Aorta (tissue), 5 donors: ENCODE measurements around the gene IGSF10. TPM values are rescaled to one million over a fixed set of nuclear protein-coding genes. Genes with fewer than 3 reads are reported as not detected.
A peak's percentile ranks its signal among the peaks of the same experiment; 100 is the strongest.
"Not testable (repeated sequence)": the region's sequence is repeated elsewhere in the genome, so short reads cannot be mapped to it uniquely, and the experiment has no call there.

Source experiments
- ATAC-seq: fragments of 200-7000 bp; cut with Tn5 transposase; one replicate; pipeline ENCODE4 v1.9.1; 2022; ENCODE audit warnings: moderate library complexity; ENCODE audit not compliant: low FRiP score
- DNase-seq, 2 donors: peaks; one replicate each; pipeline ENCODE4 v3.0.0-alpha.2; 2020
- H3K27ac ChIP-seq, 2 donors: one replicate each; pipeline ENCODE4 v1.5.1; 2013; ENCODE audit warnings: low read length in 2 of 2, mild to moderate bottlenecking in 2 of 2, moderate library complexity in 2 of 2, control low read depth in 1 of 2, inconsistent platforms in 1 of 2, low read depth in 1 of 2
- H3K27me3 ChIP-seq, 2 donors: one replicate each; pipeline ENCODE4 v1.6.1; 2013; ENCODE audit warnings: control low read depth in 1 of 2, low read length in 1 of 2, mild to moderate bottlenecking in 1 of 2, moderate library complexity in 1 of 2; ENCODE audit not compliant: insufficient read depth in 2 of 2, control insufficient read depth in 1 of 2
- H3K36me3 ChIP-seq, 2 donors: one replicate each; pipeline ENCODE4 v1.6.1; 2013; ENCODE audit warnings: control low read depth in 1 of 2, low read length in 1 of 2, mild to moderate bottlenecking in 1 of 2; ENCODE audit not compliant: insufficient read depth in 2 of 2, control insufficient read depth in 1 of 2
- H3K4me1 ChIP-seq, 2 donors: one replicate each; pipeline ENCODE4 v1.6.1; 2013; ENCODE audit warnings: low read length in 2 of 2, control low read depth in 1 of 2, mild to moderate bottlenecking in 1 of 2, moderate library complexity in 1 of 2; ENCODE audit not compliant: insufficient read depth in 2 of 2, control insufficient read depth in 1 of 2
- H3K4me3 ChIP-seq, 2 donors: one replicate each; pipeline ENCODE4 v1.5.1; 2013; ENCODE audit warnings: low read length in 2 of 2, control low read depth in 1 of 2, mild to moderate bottlenecking in 1 of 2
- H3K9me3 ChIP-seq: one replicate; pipeline ENCODE4 v1.6.1; 2013; ENCODE audit warnings: mild to moderate bottlenecking, low read length; ENCODE audit not compliant: control insufficient read depth
- WGBS, 2 donors: extraction: QIAGEN DNeasy Blood & Tissue Kit; methylation state at CpG; one replicate each; pipeline ENCODE4 v1.1.7; 2013; 5-methylcytosine and 5-hydroxymethylcytosine counted together
- intact Hi-C, 2 donors: fragments of 100-400 bp; cut with DNase I; formaldehyde crosslinking; loops; one replicate each; pipeline versions ENCODE4 v1.14.2 to v1.15.0; 2022
- long read RNA-seq, 2 donors: library from polyadenylated mRNA; unstranded; transcript quantifications; one replicate each; pipeline ENCODE4 v2.0.0, GENCODE V29; 2020 to 2021
- polyA plus RNA-seq, 2 donors: library from polyadenylated mRNA; stranded (reverse); fragments of 200-250 nt; gene quantifications; one replicate each; pipeline ENCODE4 v1.2.3, GENCODE V29; 2013
- total RNA-seq, 2 donors: library from RNA; stranded (reverse); fragmentation: NEBNext Ultra II Directional; extraction: Animal tissue kit (Norgen Biotek cat#: 25700); gene quantifications; one replicate each; pipeline ENCODE4 v1.2.1, GENCODE V29; 2021
- donor health status: healthy with polysubstance abuse.
- donor health status: Bipolar disorder and iron deficiency.
- donor health status: DM: no; HTN: no; CAD: no.
- donor health status: DM: no; HTN: no; CAD: no.
- donor health status: DM: yes; HTN: yes; CAD: no.

Gene IGSF10, protein sequence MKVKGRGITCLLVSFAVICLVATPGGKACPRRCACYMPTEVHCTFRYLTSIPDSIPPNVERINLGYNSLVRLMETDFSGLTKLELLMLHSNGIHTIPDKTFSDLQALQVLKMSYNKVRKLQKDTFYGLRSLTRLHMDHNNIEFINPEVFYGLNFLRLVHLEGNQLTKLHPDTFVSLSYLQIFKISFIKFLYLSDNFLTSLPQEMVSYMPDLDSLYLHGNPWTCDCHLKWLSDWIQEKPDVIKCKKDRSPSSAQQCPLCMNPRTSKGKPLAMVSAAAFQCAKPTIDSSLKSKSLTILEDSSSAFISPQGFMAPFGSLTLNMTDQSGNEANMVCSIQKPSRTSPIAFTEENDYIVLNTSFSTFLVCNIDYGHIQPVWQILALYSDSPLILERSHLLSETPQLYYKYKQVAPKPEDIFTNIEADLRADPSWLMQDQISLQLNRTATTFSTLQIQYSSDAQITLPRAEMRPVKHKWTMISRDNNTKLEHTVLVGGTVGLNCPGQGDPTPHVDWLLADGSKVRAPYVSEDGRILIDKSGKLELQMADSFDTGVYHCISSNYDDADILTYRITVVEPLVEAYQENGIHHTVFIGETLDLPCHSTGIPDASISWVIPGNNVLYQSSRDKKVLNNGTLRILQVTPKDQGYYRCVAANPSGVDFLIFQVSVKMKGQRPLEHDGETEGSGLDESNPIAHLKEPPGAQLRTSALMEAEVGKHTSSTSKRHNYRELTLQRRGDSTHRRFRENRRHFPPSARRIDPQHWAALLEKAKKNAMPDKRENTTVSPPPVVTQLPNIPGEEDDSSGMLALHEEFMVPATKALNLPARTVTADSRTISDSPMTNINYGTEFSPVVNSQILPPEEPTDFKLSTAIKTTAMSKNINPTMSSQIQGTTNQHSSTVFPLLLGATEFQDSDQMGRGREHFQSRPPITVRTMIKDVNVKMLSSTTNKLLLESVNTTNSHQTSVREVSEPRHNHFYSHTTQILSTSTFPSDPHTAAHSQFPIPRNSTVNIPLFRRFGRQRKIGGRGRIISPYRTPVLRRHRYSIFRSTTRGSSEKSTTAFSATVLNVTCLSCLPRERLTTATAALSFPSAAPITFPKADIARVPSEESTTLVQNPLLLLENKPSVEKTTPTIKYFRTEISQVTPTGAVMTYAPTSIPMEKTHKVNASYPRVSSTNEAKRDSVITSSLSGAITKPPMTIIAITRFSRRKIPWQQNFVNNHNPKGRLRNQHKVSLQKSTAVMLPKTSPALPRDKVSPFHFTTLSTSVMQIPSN (N-terminal part only)
- total RNA-seq: 1 to 10 TPM; 2.2 to 7.7 TPM
- polyA plus RNA-seq: 1 to 10 TPM; 2.3 to 2.9 TPM
- long read RNA-seq, donor 1, partial matches to known transcripts: 0 of 1 reads
- long read RNA-seq, donor 1, other reads (novel, unspliced or antisense): 1 of 1 reads
- long read RNA-seq, donor 2, partial matches to known transcripts: 0 of 2 reads
- long read RNA-seq, donor 2, other reads (novel, unspliced or antisense): 2 of 2 reads

DNA sequence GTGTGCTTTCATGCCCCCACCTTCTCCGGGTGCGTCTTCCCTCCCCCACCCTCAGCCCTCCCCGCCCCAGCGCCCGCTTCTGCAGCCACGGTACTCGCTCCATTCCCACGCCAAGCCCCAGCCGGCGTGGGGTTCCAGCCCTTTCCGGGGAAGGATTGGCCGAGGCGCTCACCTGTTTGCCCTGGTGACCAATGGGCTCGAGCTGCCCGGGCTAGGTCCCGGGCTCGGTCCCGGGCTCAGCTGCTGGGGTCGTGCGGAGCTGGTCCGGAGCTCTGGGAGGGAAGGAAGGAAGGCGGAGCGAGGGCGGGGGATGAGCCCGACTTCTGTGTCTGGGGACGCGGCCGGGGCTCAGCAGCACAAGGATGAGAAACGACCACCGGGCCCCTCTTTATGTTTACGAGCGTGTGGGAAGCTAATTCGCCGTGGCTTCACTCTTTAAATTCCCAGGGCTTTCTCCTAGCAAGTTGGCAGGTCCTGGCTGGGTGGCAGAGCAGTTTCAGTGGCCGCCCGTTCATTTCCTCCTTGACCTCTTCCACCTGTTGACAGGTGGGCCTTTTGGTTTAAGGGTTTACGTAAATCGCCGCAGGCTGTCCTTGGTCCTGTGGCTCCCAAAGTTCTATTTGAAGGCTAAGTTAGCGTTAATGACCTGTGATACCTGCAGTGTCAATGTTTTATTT, at the start of gene IGSF10:
IGSF10 (minus strand) TSS at position 288 of the 677 bp plus-strand sequence. CDS start 2,352 bp downstream, outside the sequence.
- ATAC-seq: peak; percentile 60
- Histone ChIP-seq H3K27ac (no peak within 1 kb of the TSS), H3K9me3 (no peaks in the 10 kb centered on the region), H3K4me3 (peak within 1 kb of the TSS; percentile 0 to 46), H3K27me3 (no peaks in the 10 kb centered on the region), H3K4me1 (no peaks in the 10 kb centered on the region), H3K36me3 (no peaks in the 10 kb centered on the region)
- DNase-seq: peak; percentile 45 to 76
- intact Hi-C loops: no loop called here
- 8 to 9% methylated on average over 36 to 40 of the region's 40 CpGs for WGBS, 2 donors

DNA sequence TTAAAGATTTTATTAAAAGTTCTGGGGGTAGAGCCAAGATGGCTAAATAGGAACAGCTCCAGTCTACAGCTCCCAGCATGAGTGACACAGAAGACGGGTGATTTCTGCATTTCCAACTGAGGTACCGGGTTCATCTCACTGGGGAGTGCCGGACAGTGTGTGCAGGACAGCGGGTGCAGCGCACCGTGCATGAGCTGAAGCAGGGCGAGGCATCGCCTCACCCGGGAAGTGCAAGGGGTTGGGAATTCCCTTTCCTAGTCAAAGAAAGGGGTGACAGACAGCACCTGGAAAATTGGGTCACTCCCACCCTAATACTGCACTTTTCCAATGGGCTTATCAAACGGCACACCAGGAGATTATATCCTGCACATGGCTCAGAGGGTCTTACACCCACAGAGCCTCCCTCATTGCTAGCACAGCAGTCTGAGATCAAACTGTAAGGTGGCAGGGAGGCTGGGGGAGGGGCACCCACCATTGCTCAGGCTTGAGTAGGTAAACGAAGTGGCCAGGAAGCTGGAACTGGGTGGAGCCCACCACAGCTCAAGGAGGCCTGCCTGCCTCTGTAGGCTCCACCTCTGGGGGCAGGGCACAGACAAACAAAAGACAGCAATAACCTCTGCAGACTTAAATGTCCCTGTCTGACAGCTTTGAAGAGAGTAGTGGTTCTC, 48.7 kb upstream of the IGSF10 start:
- H3K4me3 ChIP-seq, H3K4me1 ChIP-seq, DNase-seq, H3K27ac ChIP-seq, ATAC-seq, intact Hi-C loops, H3K9me3 ChIP-seq, H3K27me3 ChIP-seq, H3K36me3 ChIP-seq: not testable (repeated sequence)
- WGBS, 2 donors: 93 to 94% methylated on average over 11 of the region's 11 CpGs

DNA sequence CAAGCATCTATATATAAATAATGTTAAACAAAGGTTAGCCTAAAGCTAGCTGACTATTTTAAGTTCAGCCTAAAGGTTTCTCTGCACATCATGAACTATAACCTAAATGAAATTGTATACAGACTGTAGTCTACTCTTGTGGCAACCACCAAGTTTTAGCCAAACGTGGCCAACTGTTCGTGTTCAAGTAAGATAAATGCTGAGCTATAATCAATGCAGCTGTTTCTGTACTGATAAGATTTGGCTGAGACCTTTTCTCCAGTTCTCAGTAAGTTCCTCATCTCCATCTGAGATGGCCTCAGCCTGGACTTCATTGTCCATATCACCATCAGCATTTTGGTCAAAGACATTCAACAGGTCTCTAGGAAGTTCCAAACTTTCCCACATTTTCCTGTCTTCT, 43.7 kb upstream of the IGSF10 start:
- H3K9me3 ChIP-seq: no peaks in the 10 kb centered on the region
- no peaks in the 10 kb centered on the region for H3K4me1 ChIP-seq
- no peaks in the 10 kb centered on the region for H3K27me3 ChIP-seq
- DNase-seq (no peak), ATAC-seq (no peak)
- H3K36me3 ChIP-seq: no peaks in the 10 kb centered on the region
- intact Hi-C loops: no loop called here
- H3K27ac ChIP-seq: no peak overlapping the region
- no peak overlapping the region for H3K4me3 ChIP-seq
- whole genome bisulfite sequencing, 2 donors: 76 to 79% methylated on average over 2 of the region's 2 CpGs

DNA sequence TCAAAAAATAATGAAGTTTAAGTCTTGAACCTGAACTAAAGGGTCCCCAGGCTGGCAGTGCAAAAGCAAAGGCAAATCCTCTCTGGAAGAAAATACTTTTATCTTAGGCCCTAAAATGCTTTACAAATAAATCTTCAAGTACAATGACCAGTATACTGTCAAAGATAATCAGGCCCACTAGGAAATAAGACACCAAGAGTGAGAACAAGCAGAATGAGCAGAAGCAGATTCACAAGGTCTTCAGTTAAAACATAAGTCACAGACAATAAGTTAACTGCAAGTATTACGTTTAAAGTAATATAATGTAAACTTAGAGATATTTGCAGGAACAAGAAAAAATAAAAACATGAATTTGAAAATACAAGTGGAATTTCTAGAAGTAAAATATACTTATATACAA, 42.2 kb upstream of the IGSF10 start:
- 86% methylated on average over 1 of the region's 1 CpG for WGBS, 2 donors
- ATAC-seq (no peak), DNase-seq (no peak)
- Histone ChIP-seq H3K4me3 (no peak overlapping the region), H3K27ac (peak overlapping the region in 1 of 2 donors; percentile 22), H3K4me1 (no peaks in the 10 kb centered on the region), H3K36me3 (no peaks in the 10 kb centered on the region), H3K9me3 (no peaks in the 10 kb centered on the region), H3K27me3 (no peaks in the 10 kb centered on the region)
- intact Hi-C loops: no loop called here

DNA sequence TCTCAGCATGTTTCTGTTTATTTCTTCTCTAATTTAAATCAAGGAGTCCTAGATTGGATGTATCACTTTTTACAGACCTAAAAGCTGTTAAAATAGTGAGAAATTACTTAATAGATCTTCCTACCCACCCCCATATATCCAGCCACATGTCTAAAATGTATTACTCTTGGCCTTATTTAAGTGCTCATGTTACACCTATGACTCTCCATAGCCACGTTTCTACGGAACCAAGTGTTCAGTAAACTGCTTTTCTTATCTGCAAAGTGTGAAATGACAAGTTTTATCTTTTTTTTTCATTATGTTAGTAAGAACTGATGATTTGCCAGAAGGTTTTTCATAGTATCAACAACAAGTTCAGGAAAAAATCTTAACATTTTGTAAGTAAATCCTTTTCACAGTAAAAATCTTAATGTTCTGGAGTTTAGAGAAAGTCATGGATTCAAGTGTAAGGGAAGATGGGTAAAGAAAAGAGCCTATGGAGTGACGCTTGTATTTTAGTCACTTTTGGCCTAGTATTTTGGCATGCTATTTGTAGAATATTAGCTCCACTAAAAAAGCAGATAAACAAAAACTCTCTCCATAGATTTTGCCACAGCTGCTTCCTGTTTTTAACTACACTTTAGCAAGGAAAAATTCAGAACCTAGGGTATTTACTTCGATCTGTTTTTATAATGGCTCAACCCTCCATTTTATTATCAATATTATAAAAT, 41.2 kb upstream of the IGSF10 start:
- H3K4me1 ChIP-seq: no peaks in the 10 kb centered on the region
- H3K27me3 ChIP-seq: no peaks in the 10 kb centered on the region
- DNase-seq: no peak
- intact Hi-C loops: no loop called here
- H3K9me3 ChIP-seq: no peaks in the 10 kb centered on the region
- WGBS, 2 donors: 21 to 23% methylated on average over 4 of the region's 4 CpGs
- H3K27ac ChIP-seq: peak overlapping the region in 1 of 2 donors; percentile 22
- H3K36me3 ChIP-seq: no peaks in the 10 kb centered on the region
- H3K4me3 ChIP-seq: no peak overlapping the region
- ATAC-seq: no peak

DNA sequence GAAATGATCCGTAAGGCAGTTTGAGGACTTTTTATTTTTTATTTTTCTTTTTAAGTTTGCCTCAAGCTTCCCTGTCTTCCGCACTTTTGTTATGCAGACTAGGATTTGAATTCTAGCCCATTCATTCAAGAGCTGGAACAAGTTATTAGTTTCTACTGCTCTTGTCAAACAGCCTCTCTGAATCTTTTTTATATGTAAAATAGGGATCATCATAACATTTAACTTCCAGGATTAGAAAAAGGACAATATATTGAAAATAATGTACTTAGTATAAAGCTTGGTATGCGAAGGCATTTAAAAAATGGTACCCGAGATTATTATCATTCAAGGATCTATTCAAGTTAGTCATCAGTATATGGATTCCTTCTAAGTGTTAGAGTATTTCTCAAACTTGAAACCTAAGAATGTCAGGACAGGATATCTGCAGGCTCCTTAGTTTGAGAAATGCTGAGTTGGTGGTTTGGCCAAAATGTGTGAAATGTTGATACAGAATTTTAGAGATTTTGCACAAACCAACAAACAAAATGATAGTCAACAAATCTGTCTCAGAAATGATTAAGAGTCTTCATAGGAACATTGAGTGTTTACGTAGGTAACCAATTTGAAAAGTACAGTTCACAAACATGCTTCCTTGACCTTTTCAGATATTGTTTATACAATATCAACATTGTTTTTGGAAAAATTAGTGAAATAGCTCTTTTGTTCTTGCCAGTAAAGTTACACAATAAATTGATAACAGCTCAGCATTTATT, 40.5 kb upstream of the IGSF10 start:
- WGBS, 2 donors: 67 to 69% methylated on average over 5 of the region's 5 CpGs
- H3K4me1 ChIP-seq: no peaks in the 10 kb centered on the region
- no peaks in the 10 kb centered on the region for H3K27me3 ChIP-seq
- no peak for ATAC-seq
- DNase-seq: no peak
- intact Hi-C loops: no loop called here
- no peaks in the 10 kb centered on the region for H3K36me3 ChIP-seq
- H3K9me3 ChIP-seq: no peaks in the 10 kb centered on the region
- no peak overlapping the region for H3K4me3 ChIP-seq
- H3K27ac ChIP-seq: no peak overlapping the region

DNA sequence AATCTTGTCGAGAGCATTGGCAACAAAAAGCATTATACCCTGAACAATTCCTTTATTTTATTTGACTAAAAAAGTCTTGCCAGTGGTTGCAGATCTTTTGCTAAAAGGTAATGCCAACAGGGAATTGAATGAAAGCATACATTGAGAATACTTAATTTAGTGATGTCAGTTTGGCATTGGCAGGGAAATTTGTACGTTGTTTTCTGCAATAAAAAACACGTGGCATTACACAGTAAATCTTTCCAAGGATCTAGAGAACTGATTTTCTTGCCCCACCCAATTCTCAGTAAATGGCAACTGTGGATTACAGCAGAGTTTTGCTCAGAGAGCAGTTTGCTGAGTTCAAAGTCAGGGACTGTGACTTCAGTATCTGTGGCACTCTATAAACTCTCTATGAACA, 38.3 kb upstream of the IGSF10 start:
- Histone ChIP-seq H3K9me3 (no peaks in the 10 kb centered on the region), H3K36me3 (no peaks in the 10 kb centered on the region), H3K4me3 (no peak overlapping the region), H3K4me1 (no peaks in the 10 kb centered on the region), H3K27ac (no peak overlapping the region), H3K27me3 (no peaks in the 10 kb centered on the region)
- 16 to 30% methylated on average over 3 of the region's 3 CpGs for WGBS, 2 donors
- intact Hi-C loops: no loop called here
- ATAC-seq: no peak
- no peak for DNase-seq
